Measurements from ENCODE around the gene KLF7.

KLF7 gene

DNA sequence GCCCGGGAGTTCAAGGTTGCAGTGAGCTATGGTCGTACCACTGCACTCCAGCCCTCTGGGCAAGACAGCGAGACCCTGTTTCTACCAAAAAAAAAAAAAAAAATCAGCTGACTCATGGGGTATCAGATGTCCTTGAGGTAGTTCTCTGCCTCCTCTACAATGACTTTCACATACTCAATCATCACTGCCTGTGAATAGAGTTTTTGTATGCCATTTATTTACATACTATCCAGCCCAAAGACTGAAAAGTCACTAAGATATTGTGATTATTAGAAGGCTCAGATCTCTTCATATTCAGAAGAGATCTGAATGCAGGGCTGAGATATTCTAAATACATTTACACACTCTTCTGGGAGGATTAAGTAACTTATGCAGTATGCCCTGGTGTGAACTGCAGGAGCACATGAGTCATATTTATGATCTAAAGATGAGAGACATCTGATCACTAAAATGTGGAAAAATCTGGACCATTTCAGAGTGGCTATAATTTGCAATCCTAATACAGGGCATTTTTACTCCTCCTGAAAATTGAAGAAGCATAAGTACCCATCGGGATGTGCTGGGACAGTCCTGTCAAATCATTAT, 38.9 kb downstream of the KLF7 start:
- DNase-seq: no peak
- TF ChIP-seq EZH2phosphoT487 (IDR thresholded peaks at IDR 0.05; ENCODE audit: low read length) (no peak), CTCF (IDR thresholded peaks at IDR 0.05; ENCODE audit: low read length) (no peak), EZH2 (optimal IDR thresholded peaks at IDR 0.05; ENCODE audit: low read depth, low read length) (no peak)
- 0 out of 2 replicates have a peak, but pooled peaks cover 5% of the 10 kb centered on the region for H3K79me2 ChIP-seq (ENCODE audit: low read length)

GRCh38 chr2:207123776-207124391, 41.9 kb downstream of the KLF7 start:
- TF ChIP-seq EZH2phosphoT487 (IDR thresholded peaks at IDR 0.05; ENCODE audit: low read length) (no peak), CTCF (IDR thresholded peaks at IDR 0.05; ENCODE audit: low read length) (no peak), EZH2 (optimal IDR thresholded peaks at IDR 0.05; ENCODE audit: low read depth, low read length) (no peak)
- no peaks in the 10 kb centered on the region for H3K36me3 ChIP-seq (replicated peaks; ENCODE audit: insufficient read depth, low read length)

More for the DNA sequence above, 38.9 kb downstream of the KLF7 start:
- H3K27ac ChIP-seq (ENCODE audit: low read length): no peak overlapping the region
- no peaks in the 10 kb centered on the region for H3K9me2 ChIP-seq (replicated peaks; ENCODE audit: insufficient read depth, low read length)
- no peak overlapping the region for H3K9ac ChIP-seq (ENCODE audit: low read length)
- no peak overlapping the region for H3K4me3 ChIP-seq (ENCODE audit: low read length)
- H3K4me2 ChIP-seq (ENCODE audit: low read depth, low read length): no peak overlapping the region
- H3K36me3 ChIP-seq (replicated peaks; ENCODE audit: insufficient read depth, low read length): no peaks in the 10 kb centered on the region
- H3K4me1 ChIP-seq (ENCODE audit: low read length): peaks cover 11% of the 10 kb centered on the region
- H3K9me3 ChIP-seq (replicated peaks; ENCODE audit: insufficient read depth, low read length): no peaks in the 10 kb centered on the region
- H3F3A ChIP-seq (ENCODE audit: insufficient read depth, low read length): no peaks in the 10 kb centered on the region
- H3K27me3 ChIP-seq (replicated peaks; ENCODE audit: insufficient read depth, low read length): no peaks in the 10 kb centered on the region
- H2AFZ ChIP-seq (ENCODE audit: low read length): no peak overlapping the region
- no peaks in the 10 kb centered on the region for H4K20me1 ChIP-seq (ENCODE audit: insufficient read depth, low read length)

GRCh38 chr2:207123335-207123744, 42.4 kb downstream of the KLF7 start:
- 0 out of 2 replicates have a peak, but pooled peaks cover 5% of the 10 kb centered on the region for H3K79me2 ChIP-seq (ENCODE audit: low read length)

More at GRCh38 chr2:207123776-207124391, 41.9 kb downstream of the KLF7 start:
- Histone ChIP-seq H2AFZ (ENCODE audit: low read length) (no peak overlapping the region), H3F3A (ENCODE audit: insufficient read depth, low read length) (no peaks in the 10 kb centered on the region), H3K27me3 (replicated peaks; ENCODE audit: insufficient read depth, low read length) (no peaks in the 10 kb centered on the region), H3K27ac (ENCODE audit: low read length) (no peak overlapping the region), H3K79me2 (ENCODE audit: low read length) (0 out of 2 replicates have a peak, but pooled peaks cover 5% of the 10 kb centered on the region), H3K9me3 (replicated peaks; ENCODE audit: insufficient read depth, low read length) (no peaks in the 10 kb centered on the region), H3K9ac (ENCODE audit: low read length) (no peak overlapping the region), H3K9me2 (replicated peaks; ENCODE audit: insufficient read depth, low read length) (no peaks in the 10 kb centered on the region), H4K20me1 (ENCODE audit: insufficient read depth, low read length) (no peaks in the 10 kb centered on the region), H3K4me3 (ENCODE audit: low read length) (no peak overlapping the region), H3K4me2 (ENCODE audit: low read depth, low read length) (no peak overlapping the region), H3K4me1 (ENCODE audit: low read length) (no peaks in the 10 kb centered on the region)
- no peak for DNase-seq

More at GRCh38 chr2:207123335-207123744, 42.4 kb downstream of the KLF7 start:
- no peaks in the 10 kb centered on the region for H3K4me1 ChIP-seq (ENCODE audit: low read length)
- H2AFZ ChIP-seq (ENCODE audit: low read length): no peak overlapping the region
- H3K4me3 ChIP-seq (ENCODE audit: low read length): no peak overlapping the region
- no peak overlapping the region for H3K4me2 ChIP-seq (ENCODE audit: low read depth, low read length)
- H3K9ac ChIP-seq (ENCODE audit: low read length): no peak overlapping the region
- H3K27me3 ChIP-seq (replicated peaks; ENCODE audit: insufficient read depth, low read length): no peaks in the 10 kb centered on the region
- no peaks in the 10 kb centered on the region for H3F3A ChIP-seq (ENCODE audit: insufficient read depth, low read length)
- H4K20me1 ChIP-seq (ENCODE audit: insufficient read depth, low read length): no peaks in the 10 kb centered on the region
- H3K9me3 ChIP-seq (replicated peaks; ENCODE audit: insufficient read depth, low read length): no peaks in the 10 kb centered on the region
- no peak for TF ChIP-seq CTCF (IDR thresholded peaks at IDR 0.05; ENCODE audit: low read length)
- no peak for TF ChIP-seq EZH2 (optimal IDR thresholded peaks at IDR 0.05; ENCODE audit: low read depth, low read length)
- TF ChIP-seq EZH2phosphoT487 (IDR thresholded peaks at IDR 0.05; ENCODE audit: low read length): no peak
- no peaks in the 10 kb centered on the region for H3K36me3 ChIP-seq (replicated peaks; ENCODE audit: insufficient read depth, low read length)
- H3K9me2 ChIP-seq (replicated peaks; ENCODE audit: insufficient read depth, low read length): no peaks in the 10 kb centered on the region
- H3K27ac ChIP-seq (ENCODE audit: low read length): no peak overlapping the region
- no peak for DNase-seq

Measured in MM.1S (cell line).